ENCODE results near the gene GEMIN7. TPM values are rescaled to one million over a fixed set of nuclear protein-coding genes. Genes with fewer than 3 reads are reported as not detected.
A peak's percentile ranks its signal among the peaks of the same experiment; 100 is the strongest.

GEMIN7 gene
- total RNA-seq, 1 donor from 2014 or later: 49.4 TPM

- no peaks in the 10 kb centered on the region for H3K27me3 Mint-ChIP-seq (ENCODE audit: low read depth)
- DNase-seq (ENCODE audit: low spot score): no peak
- H3K27ac Mint-ChIP-seq: no peak overlapping the region
- peaks cover 33% of the 10 kb centered on the region for H3K4me1 Mint-ChIP-seq (ENCODE audit: low read depth)
- intact Hi-C loops (cut with micrococcal nuclease): loop anchor here (1.0 to 5.0 kb wide), 4 partner anchors 13 to 99 kb away; partner anchors contain the start of genes BLOC1S3, CLASRP and TRAPPC6A
- H3K4me3 Mint-ChIP-seq (ENCODE audit: low read depth): peak overlapping the region; percentile 64
- H3K36me3 Mint-ChIP-seq (ENCODE audit: low read depth): peaks cover 27% of the 10 kb centered on the region
- H3K9me3 Mint-ChIP-seq: no peaks in the 10 kb centered on the region
Measured at GRCh38 chr19:45078390-45079062, 534 bp upstream of the GEMIN7 start.

DNA sequence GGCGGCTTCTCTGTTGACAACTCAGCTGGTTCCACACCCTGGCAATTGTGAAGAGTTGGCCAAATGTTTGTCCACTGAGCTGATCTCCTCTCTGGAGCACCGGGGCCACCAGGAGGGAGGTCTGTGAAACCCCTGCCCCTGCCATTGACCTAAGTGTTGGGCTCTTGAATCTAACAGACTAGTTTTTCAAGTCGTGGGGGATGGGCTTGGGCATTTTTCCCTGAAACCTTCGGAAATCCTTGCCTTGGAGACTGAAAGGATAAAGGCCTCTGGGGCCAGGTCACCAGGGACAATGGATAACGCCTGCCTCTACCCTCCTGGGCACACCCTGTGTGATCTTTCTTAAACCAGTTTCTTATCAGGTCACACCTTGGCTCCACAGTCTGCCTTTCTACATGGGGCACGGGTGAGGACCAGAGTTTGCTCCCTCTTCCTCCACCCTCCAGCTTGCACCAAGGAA, 881 bp downstream of the GEMIN7 start:
- intact Hi-C loops (cut with micrococcal nuclease): loop anchor here (1.0 to 5.0 kb wide), 4 partner anchors 11 to 97 kb away; partner anchors contain the start of genes BLOC1S3, CLASRP and TRAPPC6A
- no peak for DNase-seq (ENCODE audit: low spot score)
- Mint-ChIP-seq H3K4me1 (ENCODE audit: low read depth) (peaks cover 33% of the 10 kb centered on the region), H3K36me3 (ENCODE audit: low read depth) (peaks cover 27% of the 10 kb centered on the region), H3K4me3 (ENCODE audit: low read depth) (peak overlapping the region; percentile 99), H3K27me3 (ENCODE audit: low read depth) (no peaks in the 10 kb centered on the region), H3K9me3 (no peaks in the 10 kb centered on the region), H3K27ac (peak overlapping the region; percentile 89)

DNA sequence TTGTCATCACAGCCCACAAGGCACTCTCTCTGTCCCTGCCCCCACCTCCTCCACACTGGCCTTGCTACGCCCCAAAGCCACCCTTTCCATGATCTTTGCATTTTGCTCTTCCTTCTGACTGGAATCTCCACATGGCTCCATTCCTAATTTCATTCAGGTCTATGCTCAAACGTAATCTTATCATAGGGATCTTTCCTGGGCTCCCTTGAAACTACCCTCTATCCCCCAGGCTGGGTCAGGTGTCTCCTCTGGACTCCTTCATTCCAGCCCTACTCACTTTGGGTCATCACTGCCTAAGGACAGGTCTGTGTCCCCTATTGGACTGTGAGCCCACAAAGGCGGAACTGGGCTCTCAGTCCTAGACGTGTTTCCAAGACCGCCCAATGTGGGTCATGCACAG, 3.1 kb downstream of the GEMIN7 start:
- Mint-ChIP-seq H3K36me3 (ENCODE audit: low read depth) (peaks cover 34% of the 10 kb centered on the region), H3K4me3 (ENCODE audit: low read depth) (peak overlapping the region; percentile 19), H3K9me3 (no peaks in the 10 kb centered on the region), H3K27me3 (ENCODE audit: low read depth) (no peaks in the 10 kb centered on the region), H3K4me1 (ENCODE audit: low read depth) (peaks cover 24% of the 10 kb centered on the region), H3K27ac (no peak overlapping the region)
- intact Hi-C loops (cut with micrococcal nuclease): no loop called here
- no peak for DNase-seq (ENCODE audit: low spot score)

GRCh38 chr19:45086480-45086879, 7.4 kb downstream of the GEMIN7 start:
- Mint-ChIP-seq H3K27me3 (ENCODE audit: low read depth) (no peaks in the 10 kb centered on the region), H3K36me3 (ENCODE audit: low read depth) (peaks cover 59% of the 10 kb centered on the region), H3K4me3 (ENCODE audit: low read depth) (no peak overlapping the region), H3K4me1 (ENCODE audit: low read depth) (peaks cover 20% of the 10 kb centered on the region), H3K27ac (no peak overlapping the region), H3K9me3 (no peaks in the 10 kb centered on the region)
- intact Hi-C loops (cut with micrococcal nuclease): no loop called here
- DNase-seq (ENCODE audit: low spot score): no peak

GRCh38 chr19:45087531-45087930, 8.5 kb downstream of the GEMIN7 start:
- DNase-seq (ENCODE audit: low spot score): peak; percentile 55
- no peaks in the 10 kb centered on the region for H3K9me3 Mint-ChIP-seq
- intact Hi-C loops (cut with micrococcal nuclease): no loop called here
- H3K4me1 Mint-ChIP-seq (ENCODE audit: low read depth): peaks cover 17% of the 10 kb centered on the region
- H3K27me3 Mint-ChIP-seq (ENCODE audit: low read depth): no peaks in the 10 kb centered on the region
- H3K4me3 Mint-ChIP-seq (ENCODE audit: low read depth): peak overlapping the region; percentile 62
- H3K36me3 Mint-ChIP-seq (ENCODE audit: low read depth): peaks cover 53% of the 10 kb centered on the region
- H3K27ac Mint-ChIP-seq: peak overlapping the region; percentile 83

- intact Hi-C loops (cut with micrococcal nuclease): loop anchor here (5.0 kb wide), 2 partner anchors 317 to 377 kb away; partner anchors contain the start of genes FOSB, POLR1G and PPP1R13L
- no peak overlapping the region for H3K27ac Mint-ChIP-seq
- no peaks in the 10 kb centered on the region for H3K9me3 Mint-ChIP-seq
- H3K4me1 Mint-ChIP-seq (ENCODE audit: low read depth): peaks cover 31% of the 10 kb centered on the region
- H3K27me3 Mint-ChIP-seq (ENCODE audit: low read depth): no peaks in the 10 kb centered on the region
- H3K4me3 Mint-ChIP-seq (ENCODE audit: low read depth): no peak overlapping the region
- peaks cover 57% of the 10 kb centered on the region for H3K36me3 Mint-ChIP-seq (ENCODE audit: low read depth)
- DNase-seq (ENCODE audit: low spot score): no peak
Measured at GRCh38 chr19:45090034-45090433, 11.0 kb downstream of the GEMIN7 start.

- Mint-ChIP-seq H3K4me1 (ENCODE audit: low read depth) (peaks cover 31% of the 10 kb centered on the region), H3K36me3 (ENCODE audit: low read depth) (peaks cover 54% of the 10 kb centered on the region), H3K27me3 (ENCODE audit: low read depth) (no peaks in the 10 kb centered on the region), H3K27ac (no peak overlapping the region), H3K4me3 (ENCODE audit: low read depth) (no peak overlapping the region), H3K9me3 (no peaks in the 10 kb centered on the region)
- intact Hi-C loops (cut with micrococcal nuclease): loop anchor here (1.0 to 5.0 kb wide), 3 partner anchors 11 to 377 kb away; partner anchors contain the start of genes FOSB, GEMIN7, POLR1G and PPP1R13L
- DNase-seq (ENCODE audit: low spot score): no peak
Measured at GRCh38 chr19:45090606-45091005, 11.5 kb downstream of the GEMIN7 start.

- peaks cover 54% of the 10 kb centered on the region for H3K36me3 Mint-ChIP-seq (ENCODE audit: low read depth)
- intact Hi-C loops (cut with micrococcal nuclease): loop anchor here (1.0 to 5.0 kb wide), 3 partner anchors 12 to 376 kb away; partner anchors contain the start of genes FOSB, GEMIN7, POLR1G and PPP1R13L
- H3K4me1 Mint-ChIP-seq (ENCODE audit: low read depth): peaks cover 37% of the 10 kb centered on the region
- H3K27me3 Mint-ChIP-seq (ENCODE audit: low read depth): no peaks in the 10 kb centered on the region
- peak; percentile 96 for DNase-seq (ENCODE audit: low spot score)
- peak overlapping the region; percentile 97 for H3K27ac Mint-ChIP-seq
- H3K9me3 Mint-ChIP-seq: no peaks in the 10 kb centered on the region
- H3K4me3 Mint-ChIP-seq (ENCODE audit: low read depth): peak overlapping the region; percentile 86
Measured at GRCh38 chr19:45091031-45091923, 12.2 kb downstream of the GEMIN7 start.

GRCh38 chr19:45092747-45093678, 14.0 kb downstream of the GEMIN7 start, which contains the start of gene PPP1R37:
TSS of gene PPP1R37 (plus strand) at chr19:45093179. CDS start at chr19:45093326, 147 bp downstream.
- H3K4me1 Mint-ChIP-seq (ENCODE audit: low read depth): peaks cover 38% of the 10 kb centered on the region
- peaks cover 42% of the 10 kb centered on the region for H3K36me3 Mint-ChIP-seq (ENCODE audit: low read depth)
- H3K27ac Mint-ChIP-seq: peak within 1 kb of the TSS; percentile 97
- intact Hi-C loops (cut with micrococcal nuclease): loop anchor here (1.0 to 5.0 kb wide), 4 partner anchors 86 to 374 kb away; partner anchors contain the start of genes BLOC1S3, FOSB, POLR1G and PPP1R13L
- no peaks in the 10 kb centered on the region for H3K9me3 Mint-ChIP-seq
- peak; percentile 91 for DNase-seq (ENCODE audit: low spot score)
- H3K27me3 Mint-ChIP-seq (ENCODE audit: low read depth): no peaks in the 10 kb centered on the region
- H3K4me3 Mint-ChIP-seq (ENCODE audit: low read depth): peak within 1 kb of the TSS; percentile 86

- peak overlapping the region; percentile 86 for H3K4me3 Mint-ChIP-seq (ENCODE audit: low read depth)
- no peak for DNase-seq (ENCODE audit: low spot score)
- no peaks in the 10 kb centered on the region for H3K27me3 Mint-ChIP-seq (ENCODE audit: low read depth)
- no peak overlapping the region for H3K27ac Mint-ChIP-seq
- H3K4me1 Mint-ChIP-seq (ENCODE audit: low read depth): peaks cover 39% of the 10 kb centered on the region
- intact Hi-C loops (cut with micrococcal nuclease): loop anchor here (5.0 kb wide), 2 partner anchors 313 to 373 kb away; partner anchors contain the start of genes FOSB, POLR1G and PPP1R13L
- H3K36me3 Mint-ChIP-seq (ENCODE audit: low read depth): peaks cover 31% of the 10 kb centered on the region
- H3K9me3 Mint-ChIP-seq: no peaks in the 10 kb centered on the region
Measured at GRCh38 chr19:45094137-45094536, 15.1 kb downstream of the GEMIN7 start.

DNA sequence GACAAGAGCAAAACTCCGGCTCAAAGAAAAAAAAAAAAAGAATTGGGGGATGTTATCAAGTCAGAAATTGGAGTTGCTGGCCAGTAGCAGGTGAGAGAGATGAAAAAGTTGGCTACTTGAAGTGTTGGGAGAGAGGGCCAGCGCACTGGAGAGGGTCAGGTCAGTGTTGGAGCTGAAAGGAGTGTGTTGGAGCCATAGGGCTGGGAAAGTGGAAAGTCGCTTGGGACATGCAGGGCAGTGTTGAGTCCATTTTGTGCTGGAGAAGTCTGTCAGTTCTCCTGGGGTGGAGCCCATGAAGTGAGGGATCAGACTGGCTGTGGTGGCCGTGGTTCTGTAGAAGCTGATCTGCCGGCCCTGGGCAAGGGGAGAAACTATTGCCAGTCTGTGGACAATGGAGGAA, 15.6 kb downstream of the GEMIN7 start:
- Mint-ChIP-seq H3K9me3 (no peaks in the 10 kb centered on the region), H3K27me3 (ENCODE audit: low read depth) (no peaks in the 10 kb centered on the region), H3K27ac (no peak overlapping the region), H3K36me3 (ENCODE audit: low read depth) (peaks cover 27% of the 10 kb centered on the region), H3K4me3 (ENCODE audit: low read depth) (peak overlapping the region; percentile 22), H3K4me1 (ENCODE audit: low read depth) (peaks cover 39% of the 10 kb centered on the region)
- intact Hi-C loops (cut with micrococcal nuclease): loop anchor here (5.0 kb wide), 2 partner anchors 313 to 373 kb away; partner anchors contain the start of genes FOSB, POLR1G and PPP1R13L
- no peak for DNase-seq (ENCODE audit: low spot score)

All from activated T-helper 2 cell treated with anti-CD3 and anti-CD28 coated beads, Interferon-gamma antibody, Interleukin-2, Interleukin-4, amounts not matched to agents 10 μg/mL and 5 μg/mL and 100 μg/mL, durations not matched to agents 14 hours and 24 hours and 36 hours (primary cell).